HepG2 (cell line): ENCODE measurements around the gene IDH3G. TPM values are rescaled to one million over a fixed set of nuclear protein-coding genes. Genes with fewer than 3 reads are reported as not detected.
A peak's percentile ranks its signal among the peaks of the same experiment; 100 is the strongest.

Experiments used
- CBFB ChIP-seq: sonication (generic); formaldehyde crosslinking; IDR thresholded peaks from 2 replicates; pipeline ENCODE4 v1.4.0; 2020; ENCODE audit warnings: missing genetic modification reagents
- FOSL2 ChIP-seq: sonication (generic); formaldehyde crosslinking; IDR thresholded peaks from 2 replicates; pipeline ENCODE4 v1.4.0; 2020; ENCODE audit warnings: missing genetic modification reagents
- FOXC1 ChIP-seq: sonication (generic); formaldehyde crosslinking; IDR thresholded peaks from 2 replicates; pipeline ENCODE4 v1.8.0; 2022; ENCODE audit warnings: mild to moderate bottlenecking, missing genetic modification reagents, borderline replicate concordance
- HDAC6 ChIP-seq: fragments of 200-600 bp; sonication (generic); IDR thresholded peaks from 2 replicates; pipeline ENCODE4 v1.7.0; 2017; ENCODE audit warnings: mild to moderate bottlenecking, antibody characterized with exemption, low read length, low read depth
- MED8 ChIP-seq: sonication (generic); formaldehyde crosslinking; IDR thresholded peaks from 2 replicates; pipeline ENCODE4 v1.8.1; 2023; ENCODE audit warnings: mild to moderate bottlenecking, missing genetic modification reagents; ENCODE audit not compliant: insufficient replicate concordance
- MTF1 ChIP-seq: sonication (generic); formaldehyde crosslinking; IDR thresholded peaks from 2 replicates; pipeline ENCODE4 v1.5.0; 2020; ENCODE audit warnings: missing genetic modification reagents
- NCOA1 ChIP-seq: sonication (generic); formaldehyde crosslinking; IDR thresholded peaks from 2 replicates; pipeline ENCODE4 v1.9.0; 2021; ENCODE audit warnings: missing genetic modification reagents
- PRPF4 ChIP-seq: fragments of 200-400 bp; formaldehyde crosslinking; IDR thresholded peaks from 2 replicates; pipeline ENCODE4 v1.6.1; 2016; ENCODE audit warnings: low read length, low read depth; ENCODE audit not compliant: poor library complexity, severe bottlenecking
- SNAI1 ChIP-seq: sonication (generic); formaldehyde crosslinking; IDR thresholded peaks from 2 replicates; pipeline ENCODE4 v1.5.0; 2020; ENCODE audit warnings: mild to moderate bottlenecking, missing genetic modification reagents, borderline replicate concordance
- ZFP41 ChIP-seq: sonication (generic); formaldehyde crosslinking; IDR thresholded peaks from 2 replicates; pipeline ENCODE4 v1.4.0; 2020; ENCODE audit warnings: mild to moderate bottlenecking, missing genetic modification reagents, borderline replicate concordance
- ZNF143 ChIP-seq: sonication (generic); formaldehyde crosslinking; IDR thresholded peaks from 2 replicates; pipeline ENCODE4 v1.4.0; 2020; ENCODE audit warnings: missing genetic modification reagents
- ZNF160 ChIP-seq: sonication (generic); formaldehyde crosslinking; IDR thresholded peaks from 2 replicates; pipeline ENCODE4 v1.8.0; 2022; ENCODE audit warnings: mild to moderate bottlenecking, inconsistent platforms, missing genetic modification reagents
- ZNF235 ChIP-seq: sonication (generic); formaldehyde crosslinking; IDR thresholded peaks from 2 replicates; pipeline ENCODE4 v1.8.1; 2023; ENCODE audit warnings: mild to moderate bottlenecking, missing genetic modification reagents, borderline replicate concordance
- ZNF589 ChIP-seq: sonication (generic); formaldehyde crosslinking; conservative IDR thresholded peaks from 2 replicates; pipeline ENCODE4 v1.8.0; 2022; ENCODE audit warnings: mild to moderate bottlenecking, moderate library complexity, missing genetic modification reagents
- ZNF670 ChIP-seq: sonication (generic); formaldehyde crosslinking; IDR thresholded peaks from 2 replicates; pipeline ENCODE4 v1.8.0; 2022; ENCODE audit warnings: mild to moderate bottlenecking, missing genetic modification reagents, borderline replicate concordance
- ZZZ3 ChIP-seq: sonication (generic); formaldehyde crosslinking; IDR thresholded peaks from 2 replicates; pipeline ENCODE4 v1.4.0; 2020; ENCODE audit warnings: missing genetic modification reagents, mild to moderate bottlenecking, borderline replicate concordance
- polyA plus RNA-seq, 8 experiments: library from polyadenylated mRNA; depleted of rRNA in 3 of 8; stranded (reverse) in 7 of 8; unstranded in 1 of 8; fragments of >200 nt; fragmentation: Illumina TruSeq in 4 of 8; extraction: Trizol in 4 of 8; gene quantifications; 2 replicates each; pipeline versions ENCODE4 v1.2.1 to v1.2.3, GENCODE V29; 2011 to 2016; ENCODE audit warnings: low read depth in 4 of 8, missing spikeins in 1 of 8, mixed read lengths in 1 of 8; ENCODE audit not compliant: insufficient read depth in 1 of 8
- total RNA-seq, 5 experiments: library from RNA; depleted of rRNA; stranded (reverse); fragments of >200 nt; fragmentation: Illumina TruSeq; extraction: Trizol; gene quantifications; 2 replicates each; pipeline ENCODE4 v1.2.3, GENCODE V29; 2016; ENCODE audit warnings: low read depth in 1 of 5
- TF ChIP-seq, protein P1 (sequence below): sonication (generic); formaldehyde crosslinking; IDR thresholded peaks from 2 replicates; pipeline ENCODE4 v1.4.0; 2020; ENCODE audit warnings: low read depth, missing genetic modification reagents
- TF ChIP-seq, protein P2 (sequence below): sonication (generic); formaldehyde crosslinking; IDR thresholded peaks from 2 replicates; pipeline ENCODE4 v1.8.1; 2022; ENCODE audit warnings: low read depth, mild to moderate bottlenecking, missing genetic modification reagents
- TF ChIP-seq, protein P3 (sequence below): sonication (generic); formaldehyde crosslinking; conservative IDR thresholded peaks from 2 replicates; pipeline ENCODE4 v1.4.0; 2020; ENCODE audit warnings: mild to moderate bottlenecking, missing genetic modification reagents, moderate library complexity

IDH3G gene
- total and polyA plus RNA-seq, 2 of the 13 experiments (the other 11 are each of a cell fraction or from before 2014, with no cell fraction given), result 18.7 to 35.5 TPM

DNA sequence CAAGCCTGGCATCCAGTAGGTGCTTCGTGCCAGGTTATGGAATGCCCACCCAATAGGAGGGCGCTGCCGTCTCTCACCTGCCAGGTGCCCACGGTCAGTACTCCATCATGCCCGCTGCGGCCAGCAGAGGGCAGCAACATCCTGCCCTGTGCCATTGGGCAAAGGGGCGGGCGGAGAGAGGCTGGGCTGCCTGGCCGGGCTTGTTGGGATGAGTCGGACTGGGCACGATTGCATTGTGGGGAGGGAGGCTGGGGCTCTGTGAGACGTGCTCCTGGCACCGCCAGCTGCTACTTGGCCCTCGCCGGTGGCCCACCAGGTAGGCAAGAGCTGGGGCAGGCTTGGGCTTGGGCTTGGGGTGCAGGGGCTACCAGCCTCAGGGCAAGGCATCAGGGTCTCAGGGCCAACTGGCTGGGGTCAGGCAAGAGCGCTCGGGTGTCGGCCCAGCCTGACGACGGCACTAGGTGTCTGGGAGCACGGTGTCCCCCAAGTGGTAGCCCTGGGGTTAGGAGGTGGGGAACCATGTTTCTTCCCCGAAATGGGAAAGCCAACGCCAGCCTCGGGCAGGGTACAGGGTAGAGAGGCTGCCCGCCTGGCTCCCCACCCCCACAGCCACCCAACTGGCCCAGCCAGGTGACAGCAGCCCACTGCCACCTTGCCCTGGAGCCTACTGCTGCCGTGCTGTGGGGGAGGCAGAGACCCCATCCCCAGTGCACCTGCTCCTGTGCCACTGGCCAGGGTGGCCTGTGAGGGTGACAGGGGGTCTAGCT, 30.0 kb downstream of the IDH3G start, which contains the start of gene PLXNB3 (continued):
- TF ChIP-seq FOSL2 (peak; percentile 2; the same call in 1 of the 2 replicates), ZFP41 (no peak), MTF1 (CRISPR knock-in tag) (no peak), ZZZ3 (CRISPR knock-in tag) (no peak), MED8 (CRISPR knock-in tag) (no peak), PRPF4 (no peak), NCOA1 (CRISPR knock-in tag) (no peak), CBFB (CRISPR knock-in tag) (no peak), ZNF589 (CRISPR knock-in tag) (no peak), ZNF670 (CRISPR knock-in tag) (no peak), ZNF143 (CRISPR knock-in tag) (peak; percentile 42; the same call in 1 of the 2 replicates), SNAI1 (no peak), ZNF235 (0 out of 2 replicates have a peak, but pooled peaks have one; percentile 18), ZNF160 (CRISPR knock-in tag) (no peak), HDAC6 (no peak), FOXC1 (CRISPR knock-in tag) (no peak)
- TF ChIP-seq, protein P1, sequence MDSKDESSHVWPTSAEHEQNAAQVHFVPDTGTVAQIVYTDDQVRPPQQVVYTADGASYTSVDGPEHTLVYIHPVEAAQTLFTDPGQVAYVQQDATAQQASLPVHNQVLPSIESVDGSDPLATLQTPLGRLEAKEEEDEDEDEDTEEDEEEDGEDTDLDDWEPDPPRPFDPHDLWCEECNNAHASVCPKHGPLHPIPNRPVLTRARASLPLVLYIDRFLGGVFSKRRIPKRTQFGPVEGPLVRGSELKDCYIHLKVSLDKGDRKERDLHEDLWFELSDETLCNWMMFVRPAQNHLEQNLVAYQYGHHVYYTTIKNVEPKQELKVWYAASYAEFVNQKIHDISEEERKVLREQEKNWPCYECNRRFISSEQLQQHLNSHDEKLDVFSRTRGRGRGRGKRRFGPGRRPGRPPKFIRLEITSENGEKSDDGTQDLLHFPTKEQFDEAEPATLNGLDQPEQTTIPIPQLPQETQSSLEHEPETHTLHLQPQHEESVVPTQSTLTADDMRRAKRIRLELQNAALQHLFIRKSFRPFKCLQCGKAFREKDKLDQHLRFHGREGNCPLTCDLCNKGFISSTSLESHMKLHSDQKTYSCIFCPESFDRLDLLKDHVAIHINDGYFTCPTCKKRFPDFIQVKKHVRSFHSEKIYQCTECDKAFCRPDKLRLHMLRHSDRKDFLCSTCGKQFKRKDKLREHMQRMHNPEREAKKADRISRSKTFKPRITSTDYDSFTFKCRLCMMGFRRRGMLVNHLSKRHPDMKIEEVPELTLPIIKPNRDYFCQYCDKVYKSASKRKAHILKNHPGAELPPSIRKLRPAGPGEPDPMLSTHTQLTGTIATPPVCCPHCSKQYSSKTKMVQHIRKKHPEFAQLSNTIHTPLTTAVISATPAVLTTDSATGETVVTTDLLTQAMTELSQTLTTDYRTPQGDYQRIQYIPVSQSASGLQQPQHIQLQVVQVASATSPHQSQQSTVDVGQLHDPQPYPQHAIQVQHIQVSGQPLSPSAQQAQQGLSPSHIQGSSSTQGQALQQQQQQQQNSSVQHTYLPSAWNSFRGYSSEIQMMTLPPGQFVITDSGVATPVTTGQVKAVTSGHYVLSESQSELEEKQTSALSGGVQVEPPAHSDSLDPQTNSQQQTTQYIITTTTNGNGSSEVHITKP, result no peak
- TF ChIP-seq, protein P2, sequence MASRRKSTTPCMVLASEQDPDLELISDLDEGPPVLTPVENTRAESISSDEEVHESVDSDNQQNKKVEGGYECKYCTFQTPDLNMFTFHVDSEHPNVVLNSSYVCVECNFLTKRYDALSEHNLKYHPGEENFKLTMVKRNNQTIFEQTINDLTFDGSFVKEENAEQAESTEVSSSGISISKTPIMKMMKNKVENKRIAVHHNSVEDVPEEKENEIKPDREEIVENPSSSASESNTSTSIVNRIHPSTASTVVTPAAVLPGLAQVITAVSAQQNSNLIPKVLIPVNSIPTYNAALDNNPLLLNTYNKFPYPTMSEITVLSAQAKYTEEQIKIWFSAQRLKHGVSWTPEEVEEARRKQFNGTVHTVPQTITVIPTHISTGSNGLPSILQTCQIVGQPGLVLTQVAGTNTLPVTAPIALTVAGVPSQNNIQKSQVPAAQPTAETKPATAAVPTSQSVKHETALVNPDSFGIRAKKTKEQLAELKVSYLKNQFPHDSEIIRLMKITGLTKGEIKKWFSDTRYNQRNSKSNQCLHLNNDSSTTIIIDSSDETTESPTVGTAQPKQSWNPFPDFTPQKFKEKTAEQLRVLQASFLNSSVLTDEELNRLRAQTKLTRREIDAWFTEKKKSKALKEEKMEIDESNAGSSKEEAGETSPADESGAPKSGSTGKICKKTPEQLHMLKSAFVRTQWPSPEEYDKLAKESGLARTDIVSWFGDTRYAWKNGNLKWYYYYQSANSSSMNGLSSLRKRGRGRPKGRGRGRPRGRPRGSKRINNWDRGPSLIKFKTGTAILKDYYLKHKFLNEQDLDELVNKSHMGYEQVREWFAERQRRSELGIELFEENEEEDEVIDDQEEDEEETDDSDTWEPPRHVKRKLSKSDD (CRISPR knock-in tag), result no peak
- TF ChIP-seq, protein P3, sequence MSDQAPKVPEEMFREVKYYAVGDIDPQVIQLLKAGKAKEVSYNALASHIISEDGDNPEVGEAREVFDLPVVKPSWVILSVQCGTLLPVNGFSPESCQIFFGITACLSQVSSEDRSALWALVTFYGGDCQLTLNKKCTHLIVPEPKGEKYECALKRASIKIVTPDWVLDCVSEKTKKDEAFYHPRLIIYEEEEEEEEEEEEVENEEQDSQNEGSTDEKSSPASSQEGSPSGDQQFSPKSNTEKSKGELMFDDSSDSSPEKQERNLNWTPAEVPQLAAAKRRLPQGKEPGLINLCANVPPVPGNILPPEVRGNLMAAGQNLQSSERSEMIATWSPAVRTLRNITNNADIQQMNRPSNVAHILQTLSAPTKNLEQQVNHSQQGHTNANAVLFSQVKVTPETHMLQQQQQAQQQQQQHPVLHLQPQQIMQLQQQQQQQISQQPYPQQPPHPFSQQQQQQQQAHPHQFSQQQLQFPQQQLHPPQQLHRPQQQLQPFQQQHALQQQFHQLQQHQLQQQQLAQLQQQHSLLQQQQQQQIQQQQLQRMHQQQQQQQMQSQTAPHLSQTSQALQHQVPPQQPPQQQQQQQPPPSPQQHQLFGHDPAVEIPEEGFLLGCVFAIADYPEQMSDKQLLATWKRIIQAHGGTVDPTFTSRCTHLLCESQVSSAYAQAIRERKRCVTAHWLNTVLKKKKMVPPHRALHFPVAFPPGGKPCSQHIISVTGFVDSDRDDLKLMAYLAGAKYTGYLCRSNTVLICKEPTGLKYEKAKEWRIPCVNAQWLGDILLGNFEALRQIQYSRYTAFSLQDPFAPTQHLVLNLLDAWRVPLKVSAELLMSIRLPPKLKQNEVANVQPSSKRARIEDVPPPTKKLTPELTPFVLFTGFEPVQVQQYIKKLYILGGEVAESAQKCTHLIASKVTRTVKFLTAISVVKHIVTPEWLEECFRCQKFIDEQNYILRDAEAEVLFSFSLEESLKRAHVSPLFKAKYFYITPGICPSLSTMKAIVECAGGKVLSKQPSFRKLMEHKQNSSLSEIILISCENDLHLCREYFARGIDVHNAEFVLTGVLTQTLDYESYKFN, result no peak
